H1 (cell line): ENCODE results near the gene ARL6IP6. TPM values are rescaled to one million over a fixed set of nuclear protein-coding genes. Genes with fewer than 3 reads are reported as not detected.

Experiments used
- CTCF ChIA-PET: fragments of 300-600 bp; sonication (Branson Sonifier 250); formaldehyde crosslinking; loops from one replicate; lab custom pipeline; 2021; ENCODE audit not compliant: partially characterized antibody; lab: Charles Lee
- POLR2A ChIA-PET: fragments of 300-600 bp; sonication (Branson Sonifier 250); formaldehyde crosslinking; loops from one replicate; lab custom pipeline; 2021; ENCODE audit warnings: inconsistent platforms; ENCODE audit not compliant: partially characterized antibody; lab: Charles Lee
- DNase-seq, 2 experiments: peaks; one replicate each; pipeline versions ENCODE4 v3.0.0 to v3.0.0-alpha.2; 2010 to 2022; ENCODE audit warnings: low spot score in 2 of 2, low read depth in 1 of 2, mixed read lengths in 1 of 2
- FAIRE-seq: peaks from 2 replicates; lab custom pipeline; 2011; peaks lifted over from hg19 to GRCh38; lab: Jason Lieb, UNC
- H2AFZ ChIP-seq: 2 replicates; pipeline ENCODE4 v1.8.1; 2012; ENCODE audit warnings: low read length, inconsistent platforms
- H2AK5ac ChIP-seq: 2 replicates; pipeline ENCODE4 v1.6.1; 2013; ENCODE audit warnings: low read depth, low read length
- H2BK120ac ChIP-seq: replicated peaks from 2 replicates; pipeline ENCODE3; 2013; ENCODE audit warnings: low read depth, low read length, inconsistent platforms
- H2BK12ac ChIP-seq: 2 replicates; pipeline ENCODE4 v1.6.1; 2013; ENCODE audit warnings: low read depth, low read length
- H2BK15ac ChIP-seq: 2 replicates; pipeline ENCODE4 v1.6.1; 2013; ENCODE audit warnings: low read length
- H2BK20ac ChIP-seq: 2 replicates; pipeline ENCODE4 v1.6.1; 2013; ENCODE audit warnings: low read length
- H2BK5ac ChIP-seq: 2 replicates; pipeline ENCODE4 v1.6.1; 2013; ENCODE audit warnings: low read depth, low read length
- H3K14ac ChIP-seq: 2 replicates; pipeline ENCODE4 v1.6.1; 2013; ENCODE audit warnings: inconsistent platforms; ENCODE audit not compliant: insufficient read length
- H3K18ac ChIP-seq: 2 replicates; pipeline ENCODE4 v1.6.1; 2013; ENCODE audit warnings: low read length; ENCODE audit errors: extremely low read depth
- H3K23ac ChIP-seq: 2 replicates; pipeline ENCODE4 v1.6.1; 2013; ENCODE audit warnings: inconsistent platforms; ENCODE audit not compliant: insufficient read length
- H3K23me2 ChIP-seq: 2 replicates; pipeline ENCODE4 v1.6.1; 2013; ENCODE audit warnings: low read depth, low read length
- H3K27ac ChIP-seq: 2 replicates; pipeline ENCODE4 v1.6.1; 2011; ENCODE audit warnings: low read depth, low read length, inconsistent platforms
- H3K27me3 ChIP-seq, 4 experiments: replicated peaks in 1 of 4; 1 replicate in 1 of 4; 2 replicates in 3 of 4; pipeline versions ENCODE4 v1.6.1 to v1.8.1; 2011 to 2013; ENCODE audit warnings: low read length in 3 of 4, mild to moderate bottlenecking in 3 of 4, inconsistent platforms in 2 of 4, mixed read lengths in 2 of 4, moderate library complexity in 1 of 4; ENCODE audit not compliant: control insufficient read depth in 3 of 4, insufficient read depth in 3 of 4; ENCODE audit errors: extremely low read depth in 1 of 4
- H3K36me3 ChIP-seq, 4 experiments: 2 replicates each; pipeline versions ENCODE4 v1.6.1 to v1.8.1; 2011 to 2013; ENCODE audit warnings: mild to moderate bottlenecking in 4 of 4, low read length in 3 of 4, moderate library complexity in 2 of 4, control low read depth in 1 of 4, inconsistent platforms in 1 of 4; ENCODE audit not compliant: insufficient read depth in 4 of 4, control insufficient read depth in 2 of 4
- H3K4ac ChIP-seq: replicated peaks from 2 replicates; pipeline ENCODE3; 2013; ENCODE audit warnings: low read length, low read depth, mixed read lengths, inconsistent platforms; ENCODE audit not compliant: insufficient read length
- H3K4me1 ChIP-seq, 4 experiments: replicated peaks in 1 of 4; 1 replicate in 1 of 4; 2 replicates in 3 of 4; pipeline versions ENCODE4 v1.6.1 to v1.8.1; 2011 to 2013; ENCODE audit warnings: low read length in 3 of 4, inconsistent platforms in 2 of 4, mixed read lengths in 1 of 4; ENCODE audit not compliant: insufficient read depth in 4 of 4, control insufficient read depth in 3 of 4
- H3K4me2 ChIP-seq, 2 experiments: 2 replicates each; pipeline versions ENCODE4 v1.6.1 to v1.8.1; 2011 to 2013; ENCODE audit warnings: low read depth in 2 of 2, low read length in 2 of 2, control low read depth in 1 of 2, inconsistent platforms in 1 of 2, mild to moderate bottlenecking in 1 of 2; ENCODE audit not compliant: insufficient read depth in 1 of 2
- H3K4me3 ChIP-seq, 4 experiments: fragments of 200-600, 300-600 bp in 1 of 4; sonication (generic), shearing (Covaris generic), sonication (Bioruptor Twin) in 1 of 4; 2 replicates each; pipeline versions ENCODE4 v1.5.1 to v1.8.1; 2011 to 2016; ENCODE audit warnings: low read length in 4 of 4, low read depth in 3 of 4, control low read depth in 2 of 4, inconsistent platforms in 2 of 4, mild to moderate bottlenecking in 2 of 4, mixed read lengths in 1 of 4, moderate library complexity in 1 of 4; ENCODE audit not compliant: insufficient read depth in 2 of 4; ENCODE audit errors: extremely low read depth in 1 of 4
- H3K56ac ChIP-seq: replicated peaks from 2 replicates; pipeline ENCODE3; 2013; ENCODE audit warnings: low read depth, mild to moderate bottlenecking, mixed read lengths, low read length, inconsistent platforms; ENCODE audit not compliant: insufficient read length
- H3K79me1 ChIP-seq: 2 replicates; pipeline ENCODE4 v1.6.1; 2013; ENCODE audit warnings: low read depth, low read length, control low read depth
- H3K79me2 ChIP-seq, 2 experiments: 2 replicates each; pipeline versions ENCODE4 v1.6.1 to v1.8.1; 2012 to 2013; ENCODE audit warnings: low read length in 2 of 2, mild to moderate bottlenecking in 2 of 2, inconsistent platforms in 1 of 2; ENCODE audit not compliant: insufficient read depth in 2 of 2, control insufficient read depth in 1 of 2
- H3K9ac ChIP-seq, 4 experiments: replicated peaks in 1 of 4; 1 replicate in 1 of 4; 2 replicates in 3 of 4; pipeline versions ENCODE4 v1.6.1 to v1.8.1; 2011 to 2013; ENCODE audit warnings: low read depth in 3 of 4, low read length in 3 of 4, control low read depth in 2 of 4, mild to moderate bottlenecking in 2 of 4, moderate library complexity in 2 of 4, inconsistent platforms in 1 of 4; ENCODE audit errors: extremely low read depth in 1 of 4
- H3K9me3 ChIP-seq, 2 experiments: 2 replicates each; pipeline versions ENCODE4 v1.6.1 to v1.8.1; 2012 to 2013; ENCODE audit warnings: mild to moderate bottlenecking in 2 of 2, moderate library complexity in 2 of 2, control low read depth in 1 of 2, inconsistent platforms in 1 of 2, low read depth in 1 of 2, low read length in 1 of 2, mixed read lengths in 1 of 2; ENCODE audit not compliant: insufficient read depth in 2 of 2
- H4K20me1 ChIP-seq, 2 experiments: replicated peaks in 1 of 2; 2 replicates each; pipeline versions ENCODE3 to v1.8.1; 2011 to 2013; ENCODE audit warnings: inconsistent platforms in 2 of 2, low read length in 2 of 2, mild to moderate bottlenecking in 1 of 2; ENCODE audit not compliant: insufficient read depth in 2 of 2, control insufficient read depth in 1 of 2
- H4K5ac ChIP-seq: 2 replicates; pipeline ENCODE4 v1.6.1; 2013; ENCODE audit warnings: low read length, low read depth, mixed read lengths, inconsistent platforms; ENCODE audit not compliant: insufficient read length
- H4K8ac ChIP-seq: 2 replicates; pipeline ENCODE4 v1.8.0; 2013; ENCODE audit warnings: mild to moderate bottlenecking, moderate library complexity, low read length, inconsistent platforms; ENCODE audit not compliant: insufficient read depth; ENCODE audit errors: extremely low read depth
- H4K91ac ChIP-seq: replicated peaks from 2 replicates; pipeline ENCODE3; 2013; ENCODE audit warnings: low read length, mixed read lengths, inconsistent platforms; ENCODE audit not compliant: insufficient read length
- SIX5 ChIP-seq: IDR thresholded peaks from 2 replicates; pipeline ENCODE4 v1.6.1; 2011; ENCODE audit warnings: mild to moderate bottlenecking, low read depth, low read length
- WGBS, 2 experiments: shearing (Covaris generic) in 1 of 2; methylation state at CpG; one replicate each; pipeline versions ENCODE4 v1.1.6 to v1.1.7; 2013 to 2015; ENCODE audit warnings: low lambda C conversion rate in 2 of 2, mixed read lengths in 2 of 2, inconsistent platforms in 1 of 2, low coverage in 1 of 2, missing lambda C conversion rate in 1 of 2; ENCODE audit not compliant: insufficient replicate concordance in 2 of 2, insufficient coverage in 1 of 2, insufficient read length in 1 of 2; ENCODE audit errors: extremely low coverage in 1 of 2, missing lambda C conversion rate in 1 of 2; 5-methylcytosine and 5-hydroxymethylcytosine counted together
- polyA plus RNA-seq, 7 experiments: library from polyadenylated mRNA; depleted of rRNA in 3 of 7; stranded (reverse) in 5 of 7; unstranded in 2 of 7; fragments of >200 nt in 5 of 7; fragments of 200-250 nt in 2 of 7; gene quantifications; 1 replicate in 5 of 7; 2 replicates in 1 of 7; 4 replicates in 1 of 7; pipeline versions ENCODE4 v1.2.1 to v1.2.3, GENCODE V29; 2011 to 2013; ENCODE audit warnings: missing spikeins in 2 of 7, mixed read lengths in 2 of 7
- total RNA-seq: library from RNA; stranded (reverse); fragmentation: NEBNext Ultra II Directional; extraction: Animal tissue kit (Norgen Biotek cat#: 25700); gene quantifications from 2 replicates; pipeline ENCODE4 v1.2.1, GENCODE V29; 2021

Gene ARL6IP6
- total and polyA plus RNA-seq, 2 of the 8 experiments (the other 6 are each of a cell fraction or from before 2014, with no cell fraction given), result 47.3 to 92.9 TPM

DNA sequence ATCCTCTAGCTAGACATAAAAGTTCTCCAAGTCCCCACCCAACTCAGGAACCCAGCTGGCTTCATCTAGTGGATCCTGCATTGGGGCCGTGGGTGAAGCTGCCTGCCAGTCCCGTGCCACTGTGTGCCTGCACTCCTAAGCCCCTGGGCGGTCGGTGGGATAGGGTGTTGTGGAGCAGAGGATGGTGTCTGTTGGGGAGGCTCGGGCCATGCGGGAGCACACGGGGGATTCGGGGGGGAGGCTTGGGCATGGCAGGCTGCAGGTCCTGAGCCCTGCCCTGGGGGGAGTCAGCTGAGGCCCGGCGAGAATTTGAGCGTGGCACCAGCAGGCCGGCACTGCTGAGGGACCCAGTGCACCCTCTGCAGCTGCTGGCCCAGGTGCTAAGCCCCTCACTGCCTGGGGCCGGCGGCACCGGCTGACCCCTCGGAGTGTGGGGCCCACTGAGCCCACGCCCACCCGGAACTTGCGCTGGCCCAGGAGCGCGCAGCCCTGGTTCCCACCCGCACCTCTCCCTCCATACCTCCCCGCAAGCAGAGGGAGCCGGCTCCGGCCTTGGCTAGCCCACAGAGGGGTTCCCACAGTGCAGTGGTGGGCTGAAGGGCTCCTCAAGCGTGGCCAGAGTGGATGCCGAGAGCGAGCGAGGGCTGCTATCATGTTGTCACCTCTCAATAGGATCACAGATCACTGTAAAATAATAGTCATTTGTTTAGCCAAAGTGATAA is 86.4 kb downstream of the ARL6IP6 start:
- no peak for FAIRE-seq
- TF ChIP-seq SIX5, result no peak

More for the DNA sequence above, 86.4 kb downstream of the ARL6IP6 start:
- Histone ChIP-seq H3K18ac (no peak overlapping the region), H3K27me3 (no peaks in the 10 kb centered on the region), H3K27ac (no peak overlapping the region), H2AFZ (no peak overlapping the region), H2AK5ac (no peak overlapping the region), H3K23me2 (no peaks in the 10 kb centered on the region; the same call in 1 of the 2 replicates), H3K79me1 (no peaks in the 10 kb centered on the region), H2BK20ac (no peak overlapping the region), H3K4ac (no peak overlapping the region), H3K56ac (no peak overlapping the region), H4K8ac (no peak overlapping the region), H4K20me1 (no peaks in the 10 kb centered on the region), H3K79me2 (no peaks in the 10 kb centered on the region), H2BK120ac (no peak overlapping the region), H3K4me2 (no peak overlapping the region), H3K36me3 (no peaks in the 10 kb centered on the region; a peak in 1 of 8 replicates), H3K14ac (no peak overlapping the region), H4K5ac (no peak overlapping the region), H3K23ac (no peak overlapping the region), H2BK15ac (no peak overlapping the region), H3K9me3 (no peaks in the 10 kb centered on the region; a peak in 1 of 4 replicates), H3K9ac (no peak overlapping the region), H3K4me1 (no peaks in the 10 kb centered on the region), H2BK5ac (no peak overlapping the region), H4K91ac (no peak overlapping the region), H3K4me3 (no peak overlapping the region), H2BK12ac (no peak overlapping the region)
- no peak for DNase-seq
- WGBS, 2 experiments, result 91% methylated on average over 25 of the region's 29 CpGs; no CpG with 5 or more reads in 1 of the 2 experiments
- CTCF ChIA-PET, result interaction anchor here (1.3 kb wide), 1 partner anchor 9 kb away, joined by 4 read pairs; no protein-coding TSS in a partner anchor
- POLR2A ChIA-PET, result no interaction called here
